Dermis blood vessel endothelial cell (primary cell): ENCODE data around the gene GRK3. TPM values are rescaled to one million over a fixed set of nuclear protein-coding genes. Genes with fewer than 3 reads are reported as not detected.
"Not testable (repeated sequence)": the region's sequence is repeated elsewhere in the genome, so short reads cannot be mapped to it uniquely, and the experiment has no call there.

Experiments used
- DNase-seq: peaks from one replicate; pipeline ENCODE4 v3.0.0; 2010
- total RNA-seq: library from RNA; depleted of rRNA; stranded (reverse); fragments of >200 nt; gene quantifications from 2 replicates; pipeline ENCODE4 v1.2.3, GENCODE V29; 2014

The GRK3 gene
- total RNA-seq, 1 donor from 2014 or later = 0.51 TPM

- DNase-seq = no peak
These were observed 9.4 kb downstream of the GRK3 start for GRCh38 chr22:25573841-25574240.

- DNase-seq = no peak
These were observed 10.3 kb downstream of the GRK3 start for GRCh38 chr22:25574736-25575135.

- not testable (repeated sequence) for DNase-seq
These were observed 11.4 kb downstream of the GRK3 start for GRCh38 chr22:25575674-25576392.

GRCh38 chr22:25581452-25581851 is 17.0 kb downstream of the GRK3 start:
- not testable (repeated sequence) for DNase-seq

- no peak for DNase-seq
These were observed 18.5 kb downstream of the GRK3 start for GRCh38 chr22:25582946-25583345.

- not testable (repeated sequence) for DNase-seq
These were observed 20.5 kb downstream of the GRK3 start for GRCh38 chr22:25584993-25585392.

- not testable (repeated sequence) for DNase-seq
These were observed 25.2 kb downstream of the GRK3 start for GRCh38 chr22:25589664-25590063.

- not testable (repeated sequence) for DNase-seq
These were observed 28.8 kb downstream of the GRK3 start for GRCh38 chr22:25593323-25593722.

- DNase-seq = no peak
These were observed 34.1 kb downstream of the GRK3 start for GRCh38 chr22:25598609-25599008.

- no peak for DNase-seq
These were observed 38.0 kb downstream of the GRK3 start for GRCh38 chr22:25602445-25602844.

GRCh38 chr22:25602916-25603315 is 38.4 kb downstream of the GRK3 start:
- DNase-seq = no peak

GRCh38 chr22:25605146-25605545 is 40.7 kb downstream of the GRK3 start:
- not testable (repeated sequence) for DNase-seq

- not testable (repeated sequence) for DNase-seq
These were observed 41.1 kb downstream of the GRK3 start for GRCh38 chr22:25605565-25605964.

GRCh38 chr22:25611284-25611683 is 46.8 kb downstream of the GRK3 start:
- DNase-seq = not testable (repeated sequence)

- DNase-seq = not testable (repeated sequence)
These were observed 48.7 kb downstream of the GRK3 start for GRCh38 chr22:25613131-25613530.

GRCh38 chr22:25613558-25613957 is 49.1 kb downstream of the GRK3 start:
- not testable (repeated sequence) for DNase-seq

GRCh38 chr22:25614791-25615190 is 50.3 kb downstream of the GRK3 start:
- not testable (repeated sequence) for DNase-seq

- no peak for DNase-seq
These were observed 57.5 kb downstream of the GRK3 start for GRCh38 chr22:25621986-25622385.

GRCh38 chr22:25623310-25623734 is 58.8 kb downstream of the GRK3 start:
- no peak for DNase-seq

GRCh38 chr22:25623851-25624250 is 59.4 kb downstream of the GRK3 start:
- no peak for DNase-seq

GRCh38 chr22:25624476-25624875 is 60.0 kb downstream of the GRK3 start:
- DNase-seq = no peak

GRCh38 chr22:25625747-25626623 is 61.5 kb downstream of the GRK3 start:
- not testable (repeated sequence) for DNase-seq

- no peak for DNase-seq
These were observed 62.1 kb downstream of the GRK3 start for GRCh38 chr22:25626624-25626990.
